Kidney (tissue), 14 donors: ENCODE results near the gene BOLA3. TPM values are rescaled to one million over a fixed set of nuclear protein-coding genes. Genes with fewer than 3 reads are reported as not detected.

Experiments used
- DNase-seq, 5 donors: peaks; one replicate each; pipeline ENCODE4 v3.0.0-alpha.2; 2013 to 2020
- FAIRE-seq: peaks from 2 replicates; lab custom pipeline; 2012; peaks lifted over from hg19 to GRCh38; lab: Jason Lieb, UNC
- H3K27ac ChIP-seq, 2 donors: one replicate each; pipeline ENCODE4 v1.7.0; 2013; ENCODE audit warnings: low read depth in 2 of 2, low read length in 2 of 2, inconsistent platforms in 1 of 2
- H3K27me3 ChIP-seq: one replicate; pipeline ENCODE4 v1.7.1; 2013; ENCODE audit warnings: low read length, inconsistent platforms; ENCODE audit not compliant: control insufficient read depth, insufficient read depth
- H3K36me3 ChIP-seq, 3 donors: one replicate each; pipeline versions ENCODE4 v1.7.0 to v1.7.1; 2013; ENCODE audit warnings: low read length in 3 of 3, control low read depth in 1 of 3, inconsistent platforms in 1 of 3; ENCODE audit not compliant: insufficient read depth in 3 of 3, control insufficient read depth in 2 of 3
- H3K4me1 ChIP-seq, 3 donors: one replicate each; pipeline versions ENCODE4 v1.7.0 to v1.7.1; 2013; ENCODE audit warnings: low read length in 3 of 3, inconsistent platforms in 1 of 3, low read depth in 1 of 3; ENCODE audit not compliant: control insufficient read depth in 2 of 3, insufficient read depth in 2 of 3
- H3K4me3 ChIP-seq, 3 donors: one replicate each; pipeline versions ENCODE4 v1.7.0 to v1.8.1; 2013; ENCODE audit warnings: low read length in 3 of 3, control low read depth in 1 of 3, inconsistent platforms in 1 of 3
- H3K9ac ChIP-seq, 3 donors: one replicate each; pipeline versions ENCODE4 v1.7.0 to v1.7.1; 2013; ENCODE audit warnings: low read length in 3 of 3, control low read depth in 1 of 3, inconsistent platforms in 1 of 3
- H3K9me3 ChIP-seq, 3 donors: one replicate each; pipeline versions ENCODE4 v1.7.0 to v1.7.1; 2013; ENCODE audit warnings: low read length in 3 of 3, control low read depth in 1 of 3, inconsistent platforms in 1 of 3; ENCODE audit not compliant: control insufficient read depth in 2 of 3, insufficient read depth in 1 of 3
- intact Hi-C: fragments of 100-400 bp; cut with DNase I; formaldehyde crosslinking; loops from one replicate; pipeline ENCODE4 v1.11.1; 2022
- polyA plus RNA-seq: library from polyadenylated mRNA; stranded (reverse); fragments of 350-450 nt; fragmentation: Illumina TruSeq; extraction: RNeasy Lipid Tissue Mini Kit (QIAGEN cat#74804); gene quantifications from one replicate; pipeline ENCODE4 v1.2.3, GENCODE V29; 2014; ENCODE audit warnings: low read depth, low replicate concordance; ENCODE audit not compliant: insufficient read depth
- total RNA-seq: library from RNA; stranded (reverse); fragmentation: NEBNext Ultra II Directional; extraction: Animal tissue kit (Norgen Biotek cat#: 25700); gene quantifications from one replicate; pipeline ENCODE4 v1.2.1, GENCODE V29; 2021
- TF ChIP-seq, protein P1 (sequence below): IDR thresholded peaks from 3 replicates; pipeline ENCODE4 v1.5.1; 2012; ENCODE audit warnings: mild to moderate bottlenecking, moderate library complexity, borderline replicate concordance; ENCODE audit not compliant: insufficient read depth; ENCODE audit errors: extremely low read depth
- donor health status: control.
- donor health status: control.
- donor health status: control.
- donor health status: control.
- donor health status: control.
- donor health status: DM: yes; HTN: yes; CAD: no.
- donor health status: Normal renal cell carcinoma (clear cell type).

BOLA3 gene
- total and polyA plus RNA-seq, 2 donors from 2014 or later: 28.1 to 155 TPM

DNA sequence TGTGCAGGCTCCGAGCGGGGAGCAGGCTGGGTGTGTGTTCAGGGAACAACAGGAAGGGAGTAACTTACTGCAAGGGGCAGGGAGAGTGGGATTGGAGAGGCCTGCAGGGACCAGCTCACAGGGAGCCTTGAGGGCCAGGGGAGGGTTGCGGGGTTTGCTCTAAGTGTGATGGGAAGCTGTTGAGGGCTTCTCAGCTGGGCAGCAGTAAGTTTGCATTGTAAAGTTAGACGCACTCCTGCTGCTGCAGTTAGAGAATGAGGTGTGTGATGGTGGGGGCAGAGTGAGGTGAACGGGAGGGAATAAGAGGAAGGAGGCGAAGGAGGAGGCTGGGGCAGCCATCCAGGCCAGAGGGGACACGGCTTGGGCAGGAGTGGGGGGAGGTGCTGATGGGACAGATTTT lies 53.4 kb downstream of the BOLA3 start:
- H3K27ac ChIP-seq: no peak overlapping the region
- intact Hi-C loops: no loop called here
- no peaks in the 10 kb centered on the region for H3K9me3 ChIP-seq
- no peaks in the 10 kb centered on the region for H3K4me1 ChIP-seq
- H3K4me3 ChIP-seq: no peak overlapping the region
- peaks cover 7 to 28% (median 22%) of the 10 kb centered on the region in 3 donors for H3K36me3 ChIP-seq
- no peak overlapping the region for H3K9ac ChIP-seq
- TF ChIP-seq, protein P1, sequence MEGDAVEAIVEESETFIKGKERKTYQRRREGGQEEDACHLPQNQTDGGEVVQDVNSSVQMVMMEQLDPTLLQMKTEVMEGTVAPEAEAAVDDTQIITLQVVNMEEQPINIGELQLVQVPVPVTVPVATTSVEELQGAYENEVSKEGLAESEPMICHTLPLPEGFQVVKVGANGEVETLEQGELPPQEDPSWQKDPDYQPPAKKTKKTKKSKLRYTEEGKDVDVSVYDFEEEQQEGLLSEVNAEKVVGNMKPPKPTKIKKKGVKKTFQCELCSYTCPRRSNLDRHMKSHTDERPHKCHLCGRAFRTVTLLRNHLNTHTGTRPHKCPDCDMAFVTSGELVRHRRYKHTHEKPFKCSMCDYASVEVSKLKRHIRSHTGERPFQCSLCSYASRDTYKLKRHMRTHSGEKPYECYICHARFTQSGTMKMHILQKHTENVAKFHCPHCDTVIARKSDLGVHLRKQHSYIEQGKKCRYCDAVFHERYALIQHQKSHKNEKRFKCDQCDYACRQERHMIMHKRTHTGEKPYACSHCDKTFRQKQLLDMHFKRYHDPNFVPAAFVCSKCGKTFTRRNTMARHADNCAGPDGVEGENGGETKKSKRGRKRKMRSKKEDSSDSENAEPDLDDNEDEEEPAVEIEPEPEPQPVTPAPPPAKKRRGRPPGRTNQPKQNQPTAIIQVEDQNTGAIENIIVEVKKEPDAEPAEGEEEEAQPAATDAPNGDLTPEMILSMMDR: no peak
- DNase-seq (no peak), FAIRE-seq (no peak)
- H3K27me3 ChIP-seq: no peaks in the 10 kb centered on the region

DNA sequence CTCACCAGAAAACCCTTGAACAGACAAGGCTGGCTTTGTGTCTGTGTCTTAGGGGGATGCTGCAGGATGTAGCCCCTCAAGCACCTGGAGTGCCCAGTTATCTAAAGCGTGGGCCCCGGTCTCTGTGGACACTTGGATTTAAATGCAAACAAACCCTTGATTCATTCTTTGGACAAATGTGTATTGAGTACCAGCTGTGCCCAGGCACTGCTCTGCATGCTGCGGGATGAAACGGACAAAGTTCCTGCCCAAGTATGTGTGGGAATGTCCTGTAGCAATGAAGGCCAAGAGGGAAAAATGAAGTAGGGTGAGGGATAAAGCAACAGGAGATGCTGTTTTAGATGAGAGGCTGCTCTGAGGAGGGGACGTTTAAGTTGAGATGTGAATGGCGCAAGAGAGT lies 53.9 kb downstream of the BOLA3 start:
- no peak for FAIRE-seq
- no peak overlapping the region for H3K27ac ChIP-seq
- no peaks in the 10 kb centered on the region for H3K4me1 ChIP-seq
- intact Hi-C loops: no loop called here
- H3K4me3 ChIP-seq: no peak overlapping the region
- no peak overlapping the region for H3K9ac ChIP-seq
- TF ChIP-seq, protein P1: no peak
- no peak for DNase-seq
- no peaks in the 10 kb centered on the region for H3K9me3 ChIP-seq
- H3K36me3 ChIP-seq: peaks cover 7 to 28% (median 22%) of the 10 kb centered on the region in 3 donors
- no peaks in the 10 kb centered on the region for H3K27me3 ChIP-seq

DNA sequence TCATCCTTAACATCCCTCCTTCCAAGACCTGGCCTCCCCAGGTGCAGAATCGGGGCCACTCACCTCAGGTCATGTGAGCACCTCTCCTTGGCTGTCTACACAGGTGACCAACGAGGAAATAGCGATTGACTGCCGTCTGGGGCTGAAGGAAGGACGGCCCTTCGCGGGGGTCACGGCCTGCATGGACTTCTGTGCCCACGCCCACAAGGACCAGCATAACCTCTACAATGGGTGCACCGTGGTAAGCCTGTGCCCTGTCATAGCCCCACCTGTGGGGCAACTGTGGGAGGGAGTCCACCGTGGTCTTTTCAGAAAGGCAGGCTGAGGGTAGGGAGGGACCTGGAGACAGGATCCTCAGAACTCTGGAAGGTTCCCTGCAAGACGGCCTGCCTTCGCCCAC lies 54.3 kb downstream of the BOLA3 start:
- TF ChIP-seq, protein P1: no peak
- no peak overlapping the region for H3K4me3 ChIP-seq
- FAIRE-seq (no peak), DNase-seq (no peak)
- intact Hi-C loops: no loop called here
- no peak overlapping the region for H3K27ac ChIP-seq
- H3K27me3 ChIP-seq: no peaks in the 10 kb centered on the region
- no peaks in the 10 kb centered on the region for H3K4me1 ChIP-seq
- H3K9ac ChIP-seq: no peak overlapping the region
- peaks cover 7 to 28% (median 22%) of the 10 kb centered on the region in 3 donors for H3K36me3 ChIP-seq
- H3K9me3 ChIP-seq: no peaks in the 10 kb centered on the region

DNA sequence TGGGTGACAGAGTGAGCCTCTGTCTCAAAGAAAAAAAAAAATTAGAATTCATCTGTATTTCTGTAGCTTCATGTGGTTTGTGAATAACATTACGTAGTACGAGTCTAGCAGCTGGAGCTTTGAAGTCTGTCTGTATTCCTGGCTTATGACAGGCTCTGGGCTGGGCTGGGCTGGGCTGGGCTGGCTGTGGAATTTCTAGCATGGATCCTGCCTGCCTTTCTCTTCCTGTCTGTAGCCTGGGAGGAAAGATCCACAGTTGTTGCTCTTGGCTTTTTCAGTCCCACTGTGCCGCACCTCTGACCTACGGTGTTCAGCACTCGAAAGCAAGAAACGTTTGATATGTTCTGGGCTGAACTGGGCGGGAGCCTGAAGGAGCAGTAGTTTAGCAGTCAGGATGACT lies 55.4 kb downstream of the BOLA3 start:
- intact Hi-C loops: no loop called here
- DNase-seq (no peak), FAIRE-seq (no peak)
- Histone ChIP-seq H3K36me3 (peaks cover 8 to 28% (median 24%) of the 10 kb centered on the region in 3 donors), H3K27me3 (no peaks in the 10 kb centered on the region), H3K4me1 (no peaks in the 10 kb centered on the region), H3K9ac (no peak overlapping the region), H3K9me3 (no peaks in the 10 kb centered on the region), H3K27ac (no peak overlapping the region), H3K4me3 (no peak overlapping the region)
- TF ChIP-seq, protein P1: no peak
